Naive B cell (primary cell): ENCODE data around the gene TDRD9. TPM values are rescaled to one million over a fixed set of nuclear protein-coding genes. Genes with fewer than 3 reads are reported as not detected.

Experiments used
- ATAC-seq, 2 donors: fragments of 150-1000 bp; cut with Tn5 transposase; 2 replicates each; pipeline ENCODE4 v1.10.0; 2021; ENCODE audit warnings: low read depth in 2 of 2, mild to moderate bottlenecking in 2 of 2, moderate library complexity in 2 of 2
- DNase-seq: peaks from one replicate; pipeline ENCODE4 v3.0.0; 2022
- H3K27ac Mint-ChIP-seq, 6 donors: one replicate each; pipeline ENCODE4 v1.8.0; 2020 to 2022; ENCODE audit warnings: mild to moderate bottlenecking in 6 of 6, mixed read lengths in 6 of 6, moderate library complexity in 5 of 6, inconsistent platforms in 2 of 6
- H3K27me3 Mint-ChIP-seq, 3 donors: one replicate each; pipeline ENCODE4 v1.8.0; 2021 to 2022; ENCODE audit warnings: mixed read lengths in 3 of 3, mild to moderate bottlenecking in 1 of 3
- H3K36me3 Mint-ChIP-seq, 2 donors: one replicate each; pipeline ENCODE4 v1.8.0; 2020 to 2022; ENCODE audit warnings: mixed read lengths in 2 of 2, inconsistent platforms in 1 of 2, mild to moderate bottlenecking in 1 of 2
- H3K4me1 Mint-ChIP-seq, 3 donors: one replicate each; pipeline ENCODE4 v1.8.0; 2020 to 2022; ENCODE audit warnings: mixed read lengths in 3 of 3, inconsistent platforms in 1 of 3, mild to moderate bottlenecking in 1 of 3, moderate library complexity in 1 of 3
- H3K4me3 Mint-ChIP-seq, 8 donors: one replicate each; pipeline ENCODE4 v1.8.0; 2020 to 2022; ENCODE audit warnings: mild to moderate bottlenecking in 8 of 8, mixed read lengths in 8 of 8, moderate library complexity in 8 of 8, inconsistent platforms in 2 of 8
- H3K9me3 Mint-ChIP-seq, 7 donors: one replicate each; pipeline ENCODE4 v1.8.0; 2020 to 2022; ENCODE audit warnings: mixed read lengths in 7 of 7, mild to moderate bottlenecking in 5 of 7, inconsistent platforms in 2 of 7, moderate library complexity in 1 of 7
- polyA plus RNA-seq, 6 donors: library from polyadenylated mRNA; unstranded; fragments of 300-500 nt; fragmentation: Illumina TruSeq; gene quantifications; one replicate each; pipeline ENCODE4 v1.2.3, GENCODE V29; 2021; ENCODE audit warnings: low read depth in 6 of 6

Gene TDRD9
- polyA plus RNA-seq, 6 donors from 2014 or later: 0.37 to 3.8 (median 0.85) TPM; not detected in 2

DNA sequence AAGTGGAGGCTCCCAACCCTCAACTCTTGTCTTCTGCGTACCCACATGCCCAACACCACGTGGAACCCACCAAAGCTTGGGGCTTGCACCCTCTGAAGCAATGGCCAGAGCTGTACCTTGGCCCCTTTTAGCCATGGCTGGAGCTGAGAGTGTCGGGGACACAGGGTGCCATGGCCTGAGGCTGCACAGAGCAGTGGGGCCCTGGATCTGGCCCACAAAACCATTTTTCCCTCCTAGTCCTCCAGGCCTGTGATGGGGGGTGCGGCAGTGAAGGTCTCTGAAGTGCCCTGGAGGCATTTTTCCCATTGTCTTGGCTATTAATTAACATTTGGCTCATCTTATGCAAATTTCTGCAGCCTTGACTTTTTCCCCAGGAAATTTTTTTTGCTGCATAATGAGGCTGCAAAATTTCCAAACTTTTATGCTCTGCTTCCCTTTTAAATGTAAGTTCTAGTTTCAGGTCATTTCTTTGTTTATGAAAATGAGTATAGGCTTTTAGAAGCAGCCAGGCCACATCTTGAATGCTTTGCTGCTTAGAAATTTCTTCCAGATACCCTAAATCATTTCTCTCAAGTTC, 138.6 kb downstream of the TDRD9 start:
- no peak overlapping the region for H3K4me3 Mint-ChIP-seq
- DNase-seq (no peak), ATAC-seq (no peak)
- peaks cover 9 to 23% of the 10 kb centered on the region in 2 donors for H3K36me3 Mint-ChIP-seq
- H3K4me1 Mint-ChIP-seq: no peaks in the 10 kb centered on the region
- H3K27ac Mint-ChIP-seq: no peak overlapping the region
- H3K27me3 Mint-ChIP-seq: peaks cover 34 to 80% (median 67%) of the 10 kb centered on the region in 3 donors
- peaks cover 5 to 27% (median 14%) of the 10 kb centered on the region in 7 donors for H3K9me3 Mint-ChIP-seq

DNA sequence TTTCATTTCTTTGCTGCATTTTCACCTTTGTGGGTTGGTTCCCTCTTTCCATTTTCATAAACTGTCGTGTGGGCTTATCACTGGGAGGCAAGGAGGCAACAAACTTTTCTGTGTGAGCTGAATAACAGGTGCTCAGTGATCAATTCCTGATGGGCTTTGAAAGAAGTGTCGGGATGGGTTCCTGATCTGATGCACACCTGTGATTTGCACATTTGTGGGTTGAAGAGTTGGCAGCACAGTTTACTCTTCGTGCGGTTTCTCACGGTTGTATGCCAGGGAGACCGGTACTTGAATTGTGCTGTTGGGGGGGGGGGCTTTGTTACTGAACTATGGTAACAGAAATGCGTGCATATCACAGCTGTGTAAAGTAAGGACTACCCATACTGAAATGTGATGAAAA, 141.3 kb downstream of the TDRD9 start:
- Mint-ChIP-seq H3K36me3 (peaks cover 17 to 31% of the 10 kb centered on the region in 2 donors), H3K4me1 (no peaks in the 10 kb centered on the region), H3K9me3 (peaks cover 14 to 45% (median 26%) of the 10 kb centered on the region in 7 donors), H3K27ac (no peak overlapping the region), H3K27me3 (peaks cover 28 to 62% (median 43%) of the 10 kb centered on the region in 3 donors), H3K4me3 (no peak overlapping the region)
- no peak for DNase-seq
- ATAC-seq: no peak

DNA sequence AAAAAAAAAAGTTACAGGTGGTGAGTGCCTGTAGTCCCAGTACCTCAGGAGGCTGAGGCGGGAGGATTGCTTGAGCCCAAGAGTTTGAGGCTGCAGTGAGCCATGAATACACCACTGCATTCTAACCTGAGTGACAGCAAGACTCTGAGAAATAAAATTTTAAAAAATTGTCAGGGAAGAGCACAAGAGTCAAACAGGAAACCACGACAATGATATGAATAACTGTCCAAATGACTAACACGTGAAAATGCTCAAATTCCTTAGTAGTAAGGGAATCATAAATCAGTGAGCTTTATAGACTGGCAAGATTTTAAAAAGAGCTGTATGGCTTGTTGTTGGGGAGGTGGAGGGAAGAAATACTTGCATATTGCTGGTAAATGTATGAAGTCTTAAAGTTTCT, 144.3 kb downstream of the TDRD9 start:
- Mint-ChIP-seq H3K27ac (no peak overlapping the region), H3K27me3 (peaks cover 13 to 49% (median 40%) of the 10 kb centered on the region in 3 donors), H3K36me3 (peaks cover 10 to 20% of the 10 kb centered on the region in 2 donors), H3K4me3 (peak overlapping the region in 1 of 8 donors; percentile 15), H3K4me1 (no peaks in the 10 kb centered on the region), H3K9me3 (peaks cover 9 to 23% (median 12%) of the 10 kb centered on the region in 7 donors)
- DNase-seq (no peak), ATAC-seq (no peak)

GRCh38 chr14:104073764-104074163, 145.5 kb downstream of the TDRD9 start:
- DNase-seq (no peak), ATAC-seq (no peak)
- peaks cover 8 to 12% (median 10%) of the 10 kb centered on the region in 3 donors for H3K4me1 Mint-ChIP-seq
- H3K36me3 Mint-ChIP-seq: peaks cover 9 to 16% of the 10 kb centered on the region in 2 donors
- H3K4me3 Mint-ChIP-seq: no peak overlapping the region
- no peak overlapping the region for H3K27ac Mint-ChIP-seq
- peaks cover 13 to 39% (median 31%) of the 10 kb centered on the region in 3 donors for H3K27me3 Mint-ChIP-seq
- peaks cover 8 to 18% (median 9%) of the 10 kb centered on the region in 7 donors for H3K9me3 Mint-ChIP-seq

DNA sequence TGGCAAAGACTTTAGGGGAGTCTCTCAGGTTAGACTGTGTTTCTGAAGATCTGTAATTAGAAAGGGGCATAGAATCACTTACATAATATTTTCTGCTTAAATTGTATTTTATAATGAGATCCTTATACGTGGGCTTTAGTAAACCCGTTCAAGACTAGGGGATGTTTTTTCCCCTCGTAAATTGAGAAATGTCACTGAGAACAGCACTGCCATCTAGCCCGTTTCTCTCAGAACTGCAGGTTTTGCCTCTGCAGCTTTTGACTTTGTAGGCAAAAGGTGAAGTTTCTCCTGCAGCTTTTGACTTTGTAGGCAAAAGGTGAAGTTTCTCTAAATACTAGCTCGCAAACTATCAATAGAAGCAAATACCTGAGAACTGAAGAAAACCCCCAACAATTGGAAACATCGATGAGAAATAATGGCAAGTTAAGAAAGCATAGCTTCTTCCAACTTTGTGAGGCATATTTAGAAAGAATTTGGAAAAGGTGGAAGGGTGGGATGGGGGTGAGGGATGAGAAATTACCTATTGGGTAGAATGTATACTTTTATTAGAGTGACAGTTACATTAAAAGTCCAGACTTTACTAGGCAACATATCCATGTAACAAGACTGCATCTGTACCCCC, 147.4 kb downstream of the TDRD9 start:
- DNase-seq: no peak

DNA sequence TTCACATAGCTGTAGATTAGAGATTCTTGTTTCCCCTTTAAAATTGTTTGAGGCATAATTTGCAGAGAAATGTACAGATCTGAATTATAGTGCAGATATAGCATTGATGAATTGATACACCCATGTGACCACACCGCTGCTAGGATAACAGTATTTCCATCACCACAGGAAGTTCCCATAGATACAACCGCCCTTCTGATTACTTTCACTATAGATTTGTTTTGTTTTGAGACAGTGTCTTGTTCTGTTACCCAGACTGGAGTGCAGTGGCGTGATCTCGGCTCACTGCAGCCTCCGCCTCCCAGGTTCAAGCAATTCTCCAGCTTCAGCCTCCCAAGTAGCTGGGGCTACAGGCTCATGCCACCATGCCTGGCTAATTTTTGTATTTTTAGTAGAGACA, 148.5 kb downstream of the TDRD9 start:
- Mint-ChIP-seq H3K4me1 (peaks cover 8 to 15% (median 10%) of the 10 kb centered on the region in 3 donors), H3K9me3 (peaks cover 8 to 18% (median 9%) of the 10 kb centered on the region in 7 donors), H3K4me3 (no peak overlapping the region), H3K27me3 (peaks cover 12 to 18% (median 15%) of the 10 kb centered on the region in 3 donors), H3K27ac (no peak overlapping the region), H3K36me3 (peaks cover 9 to 16% of the 10 kb centered on the region in 2 donors)
- ATAC-seq (no peak), DNase-seq (no peak)

More for the DNA sequence above, 147.4 kb downstream of the TDRD9 start:
- H3K4me3 Mint-ChIP-seq: no peak overlapping the region
- H3K36me3 Mint-ChIP-seq: peaks cover 9 to 16% of the 10 kb centered on the region in 2 donors
- H3K9me3 Mint-ChIP-seq: peaks cover 8 to 18% (median 9%) of the 10 kb centered on the region in 7 donors
- no peak for ATAC-seq
- H3K27ac Mint-ChIP-seq: peak overlapping the region in 1 of 6 donors; percentile 10
- H3K4me1 Mint-ChIP-seq: peaks cover 8 to 15% (median 10%) of the 10 kb centered on the region in 3 donors
- peaks cover 12 to 24% (median 15%) of the 10 kb centered on the region in 3 donors for H3K27me3 Mint-ChIP-seq

DNA sequence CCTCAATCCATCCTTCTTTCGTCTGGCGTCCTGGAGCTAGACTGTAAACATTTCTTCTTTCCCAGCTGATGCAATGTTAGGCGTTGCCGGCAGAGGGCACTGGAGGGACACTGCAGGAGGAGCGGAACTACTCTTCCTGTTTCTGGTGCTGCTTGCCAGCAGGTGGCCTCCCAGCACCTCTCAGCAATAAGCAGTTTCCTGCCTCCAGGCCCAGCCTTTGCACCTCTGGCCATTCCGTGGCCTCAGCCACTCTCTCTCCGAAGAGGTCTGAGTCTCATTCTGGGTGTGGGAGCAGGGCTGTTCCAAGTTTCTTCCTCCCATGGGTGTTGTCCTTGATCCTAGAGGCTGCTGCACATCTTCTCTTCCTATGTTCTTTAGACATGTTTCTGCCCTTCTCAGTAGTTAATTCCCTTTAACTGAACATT, 149.8 kb downstream of the TDRD9 start:
- H3K9me3 Mint-ChIP-seq: peaks cover 4 to 11% (median 7%) of the 10 kb centered on the region in 7 donors
- H3K4me1 Mint-ChIP-seq: peaks cover 8 to 15% (median 10%) of the 10 kb centered on the region in 3 donors
- peak overlapping the region in 2 of 8 donors; percentile 3 to 61 for H3K4me3 Mint-ChIP-seq
- H3K27me3 Mint-ChIP-seq: peaks cover 9 to 26% (median 22%) of the 10 kb centered on the region in 3 donors
- H3K27ac Mint-ChIP-seq: peak overlapping the region in 3 of 6 donors; percentile 7 to 18 (median 18)
- ATAC-seq (peak; percentile 96 to 97), DNase-seq (peak; percentile 80)
- H3K36me3 Mint-ChIP-seq: peaks cover 9 to 11% of the 10 kb centered on the region in 2 donors

DNA sequence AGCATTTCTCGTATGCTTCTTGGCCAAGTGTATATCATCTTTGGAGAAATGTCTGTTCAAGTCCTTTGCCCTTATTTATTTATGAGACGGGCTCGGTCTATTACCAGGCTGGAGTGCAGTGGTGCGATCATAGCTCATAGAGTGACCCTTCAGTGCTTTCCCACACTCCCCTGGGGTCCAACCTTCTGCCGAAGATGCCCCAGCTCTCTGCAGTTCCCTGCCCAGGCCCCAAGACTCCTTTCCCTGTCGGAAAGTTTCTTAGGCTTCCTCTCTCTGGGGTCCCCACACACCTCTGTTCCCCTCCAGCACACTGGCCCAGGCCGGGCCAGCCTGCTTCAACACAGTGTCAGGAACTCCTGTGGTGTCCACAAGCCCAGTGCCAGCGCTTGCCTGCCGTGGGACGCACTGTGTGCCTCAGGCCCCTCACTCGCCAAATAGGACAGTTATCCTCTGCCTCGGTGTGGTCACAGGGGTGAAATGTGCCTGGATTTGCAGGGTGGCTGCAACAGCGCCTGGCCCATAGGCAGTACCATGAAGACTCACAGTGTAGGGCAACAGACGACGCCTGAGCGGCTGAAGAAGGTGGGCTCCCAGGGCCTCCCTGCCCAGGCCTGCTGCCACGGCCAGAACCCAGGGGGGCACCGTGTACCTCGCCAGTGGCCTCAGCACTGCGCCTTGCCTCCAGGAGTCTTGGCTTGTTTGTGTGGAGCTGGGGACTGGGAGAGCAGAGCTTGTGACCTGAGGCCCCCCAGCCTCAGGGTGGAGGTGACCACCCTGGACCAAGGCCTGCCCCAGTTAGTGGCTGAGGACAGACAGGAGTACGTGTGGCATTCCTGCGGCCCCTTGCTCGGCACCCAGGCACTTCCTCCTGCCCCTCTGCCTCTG, 152.4 kb downstream of the TDRD9 start:
- DNase-seq (no peak), ATAC-seq (no peak)
- no peak overlapping the region for H3K4me3 Mint-ChIP-seq
- no peaks in the 10 kb centered on the region for H3K9me3 Mint-ChIP-seq
- peaks cover 18 to 43% (median 20%) of the 10 kb centered on the region in 3 donors for H3K27me3 Mint-ChIP-seq
- no peak overlapping the region for H3K27ac Mint-ChIP-seq
- H3K4me1 Mint-ChIP-seq: peaks cover 10 to 15% (median 11%) of the 10 kb centered on the region in 3 donors
- H3K36me3 Mint-ChIP-seq: no peaks in the 10 kb centered on the region

- DNase-seq (no peak), ATAC-seq (no peak)
- Mint-ChIP-seq H3K27ac (no peak overlapping the region), H3K4me3 (no peak overlapping the region), H3K27me3 (peaks cover 17 to 39% (median 18%) of the 10 kb centered on the region in 3 donors), H3K9me3 (no peaks in the 10 kb centered on the region), H3K36me3 (no peaks in the 10 kb centered on the region), H3K4me1 (peaks cover 10 to 15% (median 11%) of the 10 kb centered on the region in 3 donors)
Observed at GRCh38 chr14:104081261-104081835, 153.1 kb downstream of the TDRD9 start.

GRCh38 chr14:104081951-104082464, 153.8 kb downstream of the TDRD9 start:
- Mint-ChIP-seq H3K27me3 (peaks cover 15 to 42% (median 22%) of the 10 kb centered on the region in 3 donors), H3K27ac (no peak overlapping the region), H3K4me3 (no peak overlapping the region), H3K9me3 (no peaks in the 10 kb centered on the region), H3K4me1 (peaks cover 10 to 15% (median 11%) of the 10 kb centered on the region in 3 donors), H3K36me3 (no peaks in the 10 kb centered on the region)
- ATAC-seq (no peak), DNase-seq (no peak)

GRCh38 chr14:104082807-104083206, 154.6 kb downstream of the TDRD9 start:
- ATAC-seq (no peak), DNase-seq (no peak)
- Mint-ChIP-seq H3K36me3 (no peaks in the 10 kb centered on the region), H3K27me3 (peaks cover 16 to 50% (median 29%) of the 10 kb centered on the region in 3 donors), H3K9me3 (no peaks in the 10 kb centered on the region), H3K4me3 (no peak overlapping the region), H3K27ac (no peak overlapping the region), H3K4me1 (peaks cover 8 to 13% (median 10%) of the 10 kb centered on the region in 3 donors)

- no peak for DNase-seq
- H3K27ac Mint-ChIP-seq: peak overlapping the region in 1 of 6 donors; percentile 74
Observed at GRCh38 chr14:104084251-104085002, 156.2 kb downstream of the TDRD9 start.

More at GRCh38 chr14:104084251-104085002, 156.2 kb downstream of the TDRD9 start:
- H3K4me1 Mint-ChIP-seq: peaks cover 0 to 4% (median 0%) of the 10 kb centered on the region in 3 donors
- H3K27me3 Mint-ChIP-seq: peaks cover 13 to 58% (median 29%) of the 10 kb centered on the region in 3 donors
- H3K4me3 Mint-ChIP-seq: peak overlapping the region in 4 of 8 donors; percentile 21 to 60 (median 34)
- ATAC-seq: no peak
- no peaks in the 10 kb centered on the region for H3K36me3 Mint-ChIP-seq
- no peaks in the 10 kb centered on the region for H3K9me3 Mint-ChIP-seq
